ENCODE data around the gene FERMT2.

The FERMT2 gene

GRCh38 chr14:52835122-52835903 is 115.5 kb downstream of the FERMT2 start:
- Histone ChIP-seq H4K20me1 (ENCODE audit: control insufficient read depth, insufficient read depth, low read depth, low read length) (no peaks in the 10 kb centered on the region), H3K4me2 (ENCODE audit: low read length) (no peak overlapping the region), H3K9me2 (replicated peaks; ENCODE audit: control insufficient read depth, low read length) (no peaks in the 10 kb centered on the region), H3K27ac (ENCODE audit: low read depth, low read length) (no peak overlapping the region), H3K4me3 (ENCODE audit: low read length) (no peak overlapping the region), H3K9me3 (ENCODE audit: control insufficient read depth, insufficient read depth, low read length) (no peaks in the 10 kb centered on the region), H3K4me1 (ENCODE audit: control insufficient read depth, low read length) (peaks cover 4% of the 10 kb centered on the region), H3K36me3 (ENCODE audit: control insufficient read depth, low read length) (no peaks in the 10 kb centered on the region), H3K79me2 (ENCODE audit: control insufficient read depth, low read length) (no peaks in the 10 kb centered on the region), H3K27me3 (ENCODE audit: control insufficient read depth, low read length) (no peaks in the 10 kb centered on the region; the same call in 1 of the 2 replicates), H3F3A (ENCODE audit: control insufficient read depth, insufficient read depth) (no peaks in the 10 kb centered on the region)
- TF ChIP-seq CTCF (IDR thresholded peaks at IDR 0.05; ENCODE audit: low read depth, low read length, poor library complexity, severe bottlenecking) (no peak), EZH2phosphoT487 (IDR thresholded peaks at IDR 0.05; ENCODE audit: borderline replicate concordance, low read length) (no peak)

- H3K4me1 ChIP-seq (ENCODE audit: control insufficient read depth, low read length), result peaks cover 4% of the 10 kb centered on the region
- no peaks in the 10 kb centered on the region for H4K20me1 ChIP-seq (ENCODE audit: control insufficient read depth, insufficient read depth, low read depth, low read length)
- no peaks in the 10 kb centered on the region for H3K9me2 ChIP-seq (replicated peaks; ENCODE audit: control insufficient read depth, low read length)
- no peaks in the 10 kb centered on the region for H3F3A ChIP-seq (ENCODE audit: control insufficient read depth, insufficient read depth)
- no peaks in the 10 kb centered on the region for H3K36me3 ChIP-seq (ENCODE audit: control insufficient read depth, low read length)
- H3K4me3 ChIP-seq (ENCODE audit: low read length), result no peak overlapping the region
- TF ChIP-seq CTCF (IDR thresholded peaks at IDR 0.05; ENCODE audit: low read depth, low read length, poor library complexity, severe bottlenecking) (no peak), EZH2phosphoT487 (IDR thresholded peaks at IDR 0.05; ENCODE audit: borderline replicate concordance, low read length) (no peak)
- no peaks in the 10 kb centered on the region for H3K9me3 ChIP-seq (ENCODE audit: control insufficient read depth, insufficient read depth, low read length)
- H3K4me2 ChIP-seq (ENCODE audit: low read length), result no peak overlapping the region
- H3K27ac ChIP-seq (ENCODE audit: low read depth, low read length), result no peak overlapping the region
- no peaks in the 10 kb centered on the region for H3K79me2 ChIP-seq (ENCODE audit: control insufficient read depth, low read length)
- no peaks in the 10 kb centered on the region; the same call in 1 of the 2 replicates for H3K27me3 ChIP-seq (ENCODE audit: control insufficient read depth, low read length)
Observed at GRCh38 chr14:52834440-52834842, 116.4 kb downstream of the FERMT2 start.

GRCh38 chr14:52833891-52834290 is 117.0 kb downstream of the FERMT2 start:
- H3K4me2 ChIP-seq (ENCODE audit: low read length), result no peak overlapping the region
- H3F3A ChIP-seq (ENCODE audit: control insufficient read depth, insufficient read depth), result no peaks in the 10 kb centered on the region
- H3K79me2 ChIP-seq (ENCODE audit: control insufficient read depth, low read length), result no peaks in the 10 kb centered on the region
- TF ChIP-seq EZH2phosphoT487 (IDR thresholded peaks at IDR 0.05; ENCODE audit: borderline replicate concordance, low read length) (no peak), CTCF (IDR thresholded peaks at IDR 0.05; ENCODE audit: low read depth, low read length, poor library complexity, severe bottlenecking) (no peak)
- H3K9me2 ChIP-seq (replicated peaks; ENCODE audit: control insufficient read depth, low read length), result no peaks in the 10 kb centered on the region
- peaks cover 4% of the 10 kb centered on the region for H3K4me1 ChIP-seq (ENCODE audit: control insufficient read depth, low read length)
- no peak overlapping the region for H3K4me3 ChIP-seq (ENCODE audit: low read length)
- H3K27ac ChIP-seq (ENCODE audit: low read depth, low read length), result no peak overlapping the region
- no peaks in the 10 kb centered on the region for H4K20me1 ChIP-seq (ENCODE audit: control insufficient read depth, insufficient read depth, low read depth, low read length)
- no peaks in the 10 kb centered on the region for H3K9me3 ChIP-seq (ENCODE audit: control insufficient read depth, insufficient read depth, low read length)
- H3K27me3 ChIP-seq (ENCODE audit: control insufficient read depth, low read length), result no peaks in the 10 kb centered on the region; the same call in 1 of the 2 replicates
- no peaks in the 10 kb centered on the region for H3K36me3 ChIP-seq (ENCODE audit: control insufficient read depth, low read length)
